Measurements from ENCODE around the gene COPRS.

- TF ChIP-seq CTCF (IDR thresholded peaks at IDR 0.05; ENCODE audit: low read depth, low read length, missing input control) = no peak
- no peak for TF ChIP-seq GABPA (IDR thresholded peaks at IDR 0.05 in 1 of 2, conservative IDR thresholded peaks at IDR 0.05 in 1 of 2)
- TF ChIP-seq NR2F2 (IDR thresholded peaks at IDR 0.05) = no peak
- TF ChIP-seq TAF1 (conservative IDR thresholded peaks at IDR 0.05) = no peak
- TF ChIP-seq RAD21 (IDR thresholded peaks at IDR 0.05) = no peak
- TF ChIP-seq MAX (IDR thresholded peaks at IDR 0.05) = no peak
- TF ChIP-seq EGR1 (IDR thresholded peaks at IDR 0.05; ENCODE audit: low read depth in 2 of 2) = no peak
- no peak for TF ChIP-seq ZBTB33 (IDR thresholded peaks at IDR 0.05)
- TF ChIP-seq HNF4G (IDR thresholded peaks at IDR 0.05) = no peak
- TF ChIP-seq REST (IDR thresholded peaks at IDR 0.05) = no peak
- TF ChIP-seq ATF3 (IDR thresholded peaks at IDR 0.05) = no peak
- TF ChIP-seq YY1 (IDR thresholded peaks at IDR 0.05) = no peak
- TF ChIP-seq RXRA (IDR thresholded peaks at IDR 0.05) = no peak
- no peak for TF ChIP-seq JUND (IDR thresholded peaks at IDR 0.05)
These were observed 49.3 kb upstream of the COPRS start for GRCh38 chr17:31908386-31908785.

Measured in liver (tissue), 3 donors.